Kidney (tissue), 14 donors: ENCODE measurements around the gene NSD2. TPM values are rescaled to one million over a fixed set of nuclear protein-coding genes. Genes with fewer than 3 reads are reported as not detected.

Experiments used
- DNase-seq, 5 donors: peaks; one replicate each; pipeline ENCODE4 v3.0.0-alpha.2; 2013 to 2020
- FAIRE-seq: peaks from 2 replicates; lab custom pipeline; 2012; peaks lifted over from hg19 to GRCh38; lab: Jason Lieb, UNC
- H3K27ac ChIP-seq, 2 donors: one replicate each; pipeline ENCODE4 v1.7.0; 2013; ENCODE audit warnings: low read depth in 2 of 2, low read length in 2 of 2, inconsistent platforms in 1 of 2
- H3K27me3 ChIP-seq: one replicate; pipeline ENCODE4 v1.7.1; 2013; ENCODE audit warnings: low read length, inconsistent platforms; ENCODE audit not compliant: control insufficient read depth, insufficient read depth
- H3K36me3 ChIP-seq, 3 donors: one replicate each; pipeline versions ENCODE4 v1.7.0 to v1.7.1; 2013; ENCODE audit warnings: low read length in 3 of 3, control low read depth in 1 of 3, inconsistent platforms in 1 of 3; ENCODE audit not compliant: insufficient read depth in 3 of 3, control insufficient read depth in 2 of 3
- H3K4me1 ChIP-seq, 3 donors: one replicate each; pipeline versions ENCODE4 v1.7.0 to v1.7.1; 2013; ENCODE audit warnings: low read length in 3 of 3, inconsistent platforms in 1 of 3, low read depth in 1 of 3; ENCODE audit not compliant: control insufficient read depth in 2 of 3, insufficient read depth in 2 of 3
- H3K4me3 ChIP-seq, 3 donors: one replicate each; pipeline versions ENCODE4 v1.7.0 to v1.8.1; 2013; ENCODE audit warnings: low read length in 3 of 3, control low read depth in 1 of 3, inconsistent platforms in 1 of 3
- H3K9ac ChIP-seq, 3 donors: one replicate each; pipeline versions ENCODE4 v1.7.0 to v1.7.1; 2013; ENCODE audit warnings: low read length in 3 of 3, control low read depth in 1 of 3, inconsistent platforms in 1 of 3
- H3K9me3 ChIP-seq, 3 donors: one replicate each; pipeline versions ENCODE4 v1.7.0 to v1.7.1; 2013; ENCODE audit warnings: low read length in 3 of 3, control low read depth in 1 of 3, inconsistent platforms in 1 of 3; ENCODE audit not compliant: control insufficient read depth in 2 of 3, insufficient read depth in 1 of 3
- CTCF ChIP-seq: IDR thresholded peaks from 3 replicates; pipeline ENCODE4 v1.5.1; 2012; ENCODE audit warnings: mild to moderate bottlenecking, moderate library complexity, borderline replicate concordance; ENCODE audit not compliant: insufficient read depth; ENCODE audit errors: extremely low read depth
- intact Hi-C: fragments of 100-400 bp; cut with DNase I; formaldehyde crosslinking; loops from one replicate; pipeline ENCODE4 v1.11.1; 2022
- polyA plus RNA-seq: library from polyadenylated mRNA; stranded (reverse); fragments of 350-450 nt; fragmentation: Illumina TruSeq; extraction: RNeasy Lipid Tissue Mini Kit (QIAGEN cat#74804); gene quantifications from one replicate; pipeline ENCODE4 v1.2.3, GENCODE V29; 2014; ENCODE audit warnings: low read depth, low replicate concordance; ENCODE audit not compliant: insufficient read depth
- total RNA-seq: library from RNA; stranded (reverse); fragmentation: NEBNext Ultra II Directional; extraction: Animal tissue kit (Norgen Biotek cat#: 25700); gene quantifications from one replicate; pipeline ENCODE4 v1.2.1, GENCODE V29; 2021
- donor health status: control.
- donor health status: control.
- donor health status: control.
- donor health status: control.
- donor health status: control.
- donor health status: DM: yes; HTN: yes; CAD: no.
- donor health status: Normal renal cell carcinoma (clear cell type).

Gene NSD2
- total and polyA plus RNA-seq, 2 donors from 2014 or later: 5.5 to 51.2 TPM

- Histone ChIP-seq H3K4me1 (peaks cover 0 to 4% (median 0%) of the 10 kb centered on the region in 3 donors), H3K36me3 (peaks cover 0 to 18% (median 13%) of the 10 kb centered on the region in 3 donors), H3K27me3 (no peaks in the 10 kb centered on the region), H3K9me3 (no peaks in the 10 kb centered on the region), H3K27ac (no peak overlapping the region), H3K9ac (no peak overlapping the region), H3K4me3 (no peak overlapping the region)
- DNase-seq (no peak), FAIRE-seq (no peak)
- intact Hi-C loops: no loop called here
- no peak for TF ChIP-seq CTCF
Observed at GRCh38 chr4:1822568-1823544, 48.3 kb upstream of the NSD2 start.

GRCh38 chr4:1823545-1823932 is 47.7 kb upstream of the NSD2 start:
- Histone ChIP-seq H3K27me3 (no peaks in the 10 kb centered on the region), H3K4me3 (no peak overlapping the region), H3K27ac (no peak overlapping the region), H3K9ac (no peak overlapping the region), H3K4me1 (peaks cover 0 to 4% (median 0%) of the 10 kb centered on the region in 3 donors), H3K36me3 (peaks cover 0 to 18% (median 13%) of the 10 kb centered on the region in 3 donors), H3K9me3 (no peaks in the 10 kb centered on the region)
- intact Hi-C loops: no loop called here
- no peak for DNase-seq
- TF ChIP-seq CTCF: no peak
- no peak for FAIRE-seq

- no peaks in the 10 kb centered on the region for H3K27me3 ChIP-seq
- H3K36me3 ChIP-seq: peaks cover 0 to 14% (median 10%) of the 10 kb centered on the region in 3 donors
- H3K4me3 ChIP-seq: no peak overlapping the region
- FAIRE-seq (no peak), DNase-seq (no peak)
- no peak for TF ChIP-seq CTCF
- H3K4me1 ChIP-seq: no peaks in the 10 kb centered on the region
- no peak overlapping the region for H3K27ac ChIP-seq
- no peaks in the 10 kb centered on the region for H3K9me3 ChIP-seq
- intact Hi-C loops: no loop called here
- no peak overlapping the region for H3K9ac ChIP-seq
Observed at GRCh38 chr4:1824746-1825145, 46.4 kb upstream of the NSD2 start.
